ENCODE measurements around the gene ACOT7. TPM values are rescaled to one million over a fixed set of nuclear protein-coding genes. Genes with fewer than 3 reads are reported as not detected.

Gene ACOT7
- total and polyA plus RNA-seq, 10 donors = 10.6 to 31.5 (median 20.3) TPM

DNA sequence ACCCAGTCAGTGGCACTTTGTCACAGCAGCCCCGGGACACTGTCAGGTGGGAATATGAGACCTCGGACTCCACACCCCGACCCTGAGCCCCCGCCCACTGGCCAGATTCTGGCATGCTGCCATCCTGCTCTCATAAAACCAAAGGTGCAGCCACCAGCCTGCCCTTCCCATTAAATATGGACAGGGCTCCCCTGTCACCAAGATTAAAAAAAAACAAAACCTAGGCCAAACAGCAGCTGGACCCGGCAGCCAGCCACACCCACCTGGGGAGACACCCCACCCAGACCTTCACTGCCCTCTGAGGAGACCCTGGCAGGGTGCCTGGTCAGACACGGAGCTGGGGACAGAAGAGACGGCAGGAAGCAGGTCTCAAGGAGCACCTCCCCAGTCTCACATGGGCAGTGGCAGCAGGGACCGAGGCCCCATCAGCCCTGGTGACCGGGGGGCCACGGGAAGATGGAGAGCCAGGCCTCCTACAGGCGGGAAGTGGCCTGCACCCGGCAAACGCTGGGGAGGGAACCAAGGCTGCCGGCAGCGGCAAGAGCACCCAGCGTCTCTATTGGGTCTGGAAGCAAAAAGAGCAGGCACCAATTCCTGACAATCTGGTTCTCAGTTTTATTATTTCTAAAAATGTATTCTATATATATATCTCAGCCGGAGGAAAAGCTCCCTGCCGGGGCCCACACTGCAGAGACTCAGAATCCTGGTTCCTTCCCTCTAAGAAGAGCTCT lies 61.9 kb downstream of the ACOT7 start:
- 64 to 85% (median 77%) methylated on average over 6 to 18 of the region's 18 CpGs for WGBS, 5 donors

DNA sequence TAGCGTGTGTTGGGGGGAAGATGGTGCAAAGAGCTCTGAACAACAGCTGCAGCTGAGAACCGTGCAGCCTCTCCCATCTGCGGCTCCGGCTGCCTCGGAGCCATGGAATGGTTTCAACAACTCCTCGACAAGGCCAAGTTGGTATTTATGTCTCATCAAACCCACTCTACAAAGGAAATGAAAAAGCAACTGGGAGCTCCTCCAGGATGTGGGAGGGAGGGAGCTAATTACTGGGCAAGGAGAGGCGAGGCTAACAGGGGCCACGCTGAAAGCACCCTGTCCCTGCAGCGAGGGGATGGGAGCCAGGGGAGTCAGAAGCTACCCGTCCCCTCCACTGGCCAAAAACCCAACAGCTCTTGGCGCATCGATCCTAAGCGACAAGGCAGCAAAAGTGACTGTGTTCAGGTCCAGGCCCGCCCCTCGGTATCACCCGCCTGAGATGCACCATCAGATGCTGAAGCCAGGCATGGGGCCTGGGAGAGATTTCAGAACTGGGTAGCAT lies 63.1 kb downstream of the ACOT7 start:
- TF ChIP-seq, protein P1, sequence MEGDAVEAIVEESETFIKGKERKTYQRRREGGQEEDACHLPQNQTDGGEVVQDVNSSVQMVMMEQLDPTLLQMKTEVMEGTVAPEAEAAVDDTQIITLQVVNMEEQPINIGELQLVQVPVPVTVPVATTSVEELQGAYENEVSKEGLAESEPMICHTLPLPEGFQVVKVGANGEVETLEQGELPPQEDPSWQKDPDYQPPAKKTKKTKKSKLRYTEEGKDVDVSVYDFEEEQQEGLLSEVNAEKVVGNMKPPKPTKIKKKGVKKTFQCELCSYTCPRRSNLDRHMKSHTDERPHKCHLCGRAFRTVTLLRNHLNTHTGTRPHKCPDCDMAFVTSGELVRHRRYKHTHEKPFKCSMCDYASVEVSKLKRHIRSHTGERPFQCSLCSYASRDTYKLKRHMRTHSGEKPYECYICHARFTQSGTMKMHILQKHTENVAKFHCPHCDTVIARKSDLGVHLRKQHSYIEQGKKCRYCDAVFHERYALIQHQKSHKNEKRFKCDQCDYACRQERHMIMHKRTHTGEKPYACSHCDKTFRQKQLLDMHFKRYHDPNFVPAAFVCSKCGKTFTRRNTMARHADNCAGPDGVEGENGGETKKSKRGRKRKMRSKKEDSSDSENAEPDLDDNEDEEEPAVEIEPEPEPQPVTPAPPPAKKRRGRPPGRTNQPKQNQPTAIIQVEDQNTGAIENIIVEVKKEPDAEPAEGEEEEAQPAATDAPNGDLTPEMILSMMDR (IDR thresholded peaks at IDR 0.05 in 8 of 11, conservative IDR thresholded peaks at IDR 0.05 in 3 of 11) = no peak
- TF ChIP-seq POLR2A (IDR thresholded peaks at IDR 0.05) (no peak), POLR2AphosphoS5 (IDR thresholded peaks at IDR 0.05) (no peak)

More for the DNA sequence above, 61.9 kb downstream of the ACOT7 start:
- DNase-seq = no peak
- H3K27me3 ChIP-seq (replicated peaks in 1 of 7) = no peaks in the 10 kb centered on the region
- no peak overlapping the region for H3K4me3 ChIP-seq
- no peak overlapping the region for H3K27ac ChIP-seq
- peaks cover 0 to 14% (median 2%) of the 10 kb centered on the region in 6 donors for H3K36me3 ChIP-seq
- H3K9me3 ChIP-seq = no peaks in the 10 kb centered on the region
- no peak for TF ChIP-seq POLR2A (IDR thresholded peaks at IDR 0.05)
- TF ChIP-seq, protein P1 (IDR thresholded peaks at IDR 0.05 in 8 of 11, conservative IDR thresholded peaks at IDR 0.05 in 3 of 11) = no peak
- TF ChIP-seq POLR2AphosphoS5 (IDR thresholded peaks at IDR 0.05) = no peak
- peaks cover 0 to 23% (median 8%) of the 10 kb centered on the region in 6 donors for H3K4me1 ChIP-seq
- intact Hi-C loops (cut with DNase I; ENCODE audit: low total_unique reads) = no loop called here

DNA sequence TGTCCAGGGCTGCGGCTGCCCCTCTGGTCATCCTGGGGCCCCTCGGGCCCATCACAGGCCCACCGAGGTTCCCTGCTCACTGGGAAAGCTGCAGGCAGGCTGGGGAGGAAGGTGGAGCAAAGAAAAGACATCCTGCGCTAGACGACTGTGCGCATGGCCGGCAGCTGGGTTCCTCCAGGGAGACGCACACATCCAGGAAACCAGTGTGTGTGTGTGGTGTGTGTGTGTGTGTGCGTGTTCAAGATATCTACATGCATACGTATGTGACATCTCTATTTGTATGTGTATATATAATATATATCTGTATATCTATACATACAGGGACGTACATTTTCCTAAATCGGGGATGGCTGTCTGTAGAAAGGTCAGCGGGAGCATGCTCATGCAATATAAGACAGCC lies 63.7 kb downstream of the ACOT7 start:
- H3K36me3 ChIP-seq = peaks cover 0 to 26% (median 10%) of the 10 kb centered on the region in 6 donors
- WGBS, 5 donors = 60 to 76% (median 64%) methylated on average over 13 of the region's 13 CpGs
- DNase-seq = no peak
- no peak overlapping the region for H3K4me3 ChIP-seq
- intact Hi-C loops (cut with DNase I; ENCODE audit: low total_unique reads) = no loop called here
- TF ChIP-seq POLR2A (IDR thresholded peaks at IDR 0.05) (no peak), POLR2AphosphoS5 (IDR thresholded peaks at IDR 0.05) (no peak)
- TF ChIP-seq, protein P1 (IDR thresholded peaks at IDR 0.05 in 8 of 11, conservative IDR thresholded peaks at IDR 0.05 in 3 of 11) = no peak
- H3K9me3 ChIP-seq = no peaks in the 10 kb centered on the region
- peaks cover 0 to 23% (median 8%) of the 10 kb centered on the region in 6 donors for H3K4me1 ChIP-seq
- H3K27me3 ChIP-seq (replicated peaks in 1 of 7) = no peaks in the 10 kb centered on the region
- peak overlapping the region in 1 of 8 donors; percentile 5 for H3K27ac ChIP-seq

More for the DNA sequence above, 63.1 kb downstream of the ACOT7 start:
- Histone ChIP-seq H3K36me3 (peaks cover 0 to 26% (median 10%) of the 10 kb centered on the region in 6 donors), H3K27ac (peak overlapping the region in 1 of 8 donors; percentile 5), H3K9me3 (no peaks in the 10 kb centered on the region), H3K4me3 (no peak overlapping the region), H3K4me1 (peaks cover 0 to 23% (median 8%) of the 10 kb centered on the region in 6 donors), H3K27me3 (replicated peaks in 1 of 7) (no peaks in the 10 kb centered on the region)
- no peak for DNase-seq
- WGBS, 5 donors = 75 to 81% (median 78%) methylated on average over 16 of the region's 16 CpGs
- intact Hi-C loops (cut with DNase I; ENCODE audit: low total_unique reads) = no loop called here

DNA sequence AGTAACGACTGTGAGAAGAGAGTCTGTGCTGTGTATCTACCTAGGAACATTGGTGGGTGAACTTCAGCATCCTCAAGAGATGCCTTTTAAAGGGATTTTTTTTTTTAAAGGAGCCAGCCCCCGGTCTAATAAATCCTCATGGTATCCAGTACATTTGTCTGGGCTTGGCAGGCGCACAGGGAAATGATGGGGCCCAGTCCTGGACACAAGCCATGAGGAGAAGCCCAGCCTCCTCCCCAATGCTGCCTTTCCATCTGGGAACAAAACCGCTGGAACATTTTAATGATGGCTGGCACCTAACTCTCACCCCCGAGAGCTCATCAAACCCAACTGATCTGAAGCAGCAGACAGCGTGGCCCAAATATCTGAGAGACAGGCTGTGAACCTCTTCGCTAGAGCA lies 64.2 kb downstream of the ACOT7 start:
- H3K4me3 ChIP-seq = no peak overlapping the region
- peaks cover 0 to 23% (median 8%) of the 10 kb centered on the region in 6 donors for H3K4me1 ChIP-seq
- H3K27ac ChIP-seq = peak overlapping the region in 1 of 8 donors; percentile 5
- TF ChIP-seq, protein P1 (IDR thresholded peaks at IDR 0.05 in 8 of 11, conservative IDR thresholded peaks at IDR 0.05 in 3 of 11) = no peak
- TF ChIP-seq POLR2AphosphoS5 (IDR thresholded peaks at IDR 0.05) (no peak), POLR2A (IDR thresholded peaks at IDR 0.05) (no peak)
- no peaks in the 10 kb centered on the region for H3K27me3 ChIP-seq (replicated peaks in 1 of 7)
- no peaks in the 10 kb centered on the region for H3K9me3 ChIP-seq
- 76 to 83% (median 79%) methylated on average over 7 of the region's 7 CpGs for WGBS, 5 donors
- peaks cover 0 to 26% (median 10%) of the 10 kb centered on the region in 6 donors for H3K36me3 ChIP-seq
- intact Hi-C loops (cut with DNase I; ENCODE audit: low total_unique reads) = no loop called here
- no peak for DNase-seq
